CD4-positive, alpha-beta T cell treated with Interleukin-10 for 1 hour (primary cell): Measurements from ENCODE around the gene BET1L.
"Not testable (repeated sequence)": the region's sequence is repeated elsewhere in the genome, so short reads cannot be mapped to it uniquely, and the experiment has no call there.

Source experiments
- DNase-seq: peaks from one replicate; pipeline ENCODE4 v3.0.0-alpha.2; 2020

Gene BET1L

GRCh38 chr11:207208-207862, at the start of gene BET1L, which contains the start of gene RIC8A:
TSS of gene BET1L (minus strand) at chr11:207399. CDS start at chr11:207321, 78 bp downstream.
TSS of gene RIC8A (plus strand) at chr11:207708. CDS start at chr11:208855, 1,147 bp downstream.
- peak; percentile 98 for DNase-seq

GRCh38 chr11:255816-256215, 48.6 kb upstream of the BET1L start:
- no peak for DNase-seq

- DNase-seq, result no peak
Observed at GRCh38 chr11:255176-255575, 48.0 kb upstream of the BET1L start.

GRCh38 chr11:253886-254270, 46.7 kb upstream of the BET1L start:
- no peak for DNase-seq

- DNase-seq, result no peak
Observed at GRCh38 chr11:253160-253885, 46.1 kb upstream of the BET1L start.

GRCh38 chr11:252666-253065, 45.5 kb upstream of the BET1L start:
- DNase-seq, result no peak

GRCh38 chr11:251550-251949, 44.4 kb upstream of the BET1L start:
- DNase-seq, result no peak

GRCh38 chr11:250740-251299, 43.6 kb upstream of the BET1L start:
- DNase-seq, result peak; percentile 86

GRCh38 chr11:250274-250673, 43.1 kb upstream of the BET1L start:
- DNase-seq, result no peak

- DNase-seq, result no peak
Observed at GRCh38 chr11:249062-249461, 41.9 kb upstream of the BET1L start.

GRCh38 chr11:244376-244775, 37.2 kb upstream of the BET1L start:
- no peak for DNase-seq

- no peak for DNase-seq
Observed at GRCh38 chr11:241634-242033, 34.4 kb upstream of the BET1L start.

- no peak for DNase-seq
Observed at GRCh38 chr11:240315-240714, 33.1 kb upstream of the BET1L start.

- DNase-seq, result not testable (repeated sequence)
Observed at GRCh38 chr11:238346-238745, 31.1 kb upstream of the BET1L start.

- DNase-seq, result peak; percentile 89
Observed at GRCh38 chr11:236774-237767, 29.9 kb upstream of the BET1L start, which contains the start of gene PSMD13. TSS of gene PSMD13 (plus strand) at chr11:236976. CDS start at chr11:237050, 74 bp downstream.

GRCh38 chr11:235997-236773, 29.0 kb upstream of the BET1L start, which contains the start of gene SIRT3:
TSS of gene SIRT3 (minus strand) at chr11:236342. CDS start at chr11:236328, 14 bp downstream.
- DNase-seq, result peak; percentile 91

- DNase-seq, result peak; percentile 64
Observed at GRCh38 chr11:235609-235996, 28.4 kb upstream of the BET1L start.

- DNase-seq, result no peak
Observed at GRCh38 chr11:235180-235579, 28.0 kb upstream of the BET1L start.

GRCh38 chr11:232783-233565, 25.8 kb upstream of the BET1L start:
- no peak for DNase-seq

GRCh38 chr11:230431-230830, 23.2 kb upstream of the BET1L start:
- DNase-seq, result no peak

- no peak for DNase-seq
Observed at GRCh38 chr11:227824-228379, 20.7 kb upstream of the BET1L start.
